ENCODE measurements around the gene COL28A1. TPM values are rescaled to one million over a fixed set of nuclear protein-coding genes. Genes with fewer than 3 reads are reported as not detected.

COL28A1 gene
- total RNA-seq, 2 donors from 2014 or later: 0.10 TPM; not detected in 1

DNA sequence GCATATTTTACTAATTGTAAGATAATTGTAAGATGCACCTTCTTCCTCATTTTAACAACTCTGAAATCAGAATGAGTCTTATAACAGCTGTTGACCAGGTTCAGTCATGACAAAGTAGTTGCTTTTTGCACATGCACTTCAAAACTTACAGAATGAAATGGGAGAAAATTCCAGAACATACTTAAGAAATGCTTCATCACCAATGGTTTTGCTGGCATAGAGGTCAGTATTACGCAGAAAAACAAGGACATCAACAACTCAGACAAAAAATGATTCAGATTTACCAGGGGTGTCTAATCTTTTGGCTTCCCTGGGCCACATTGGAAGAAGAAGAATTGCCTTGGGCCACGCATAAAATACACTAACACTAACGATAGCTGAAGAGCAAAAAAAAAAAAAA, 13.3 kb downstream of the COL28A1 start:
- H3K4me1 Mint-ChIP-seq: peaks cover 2% of the 10 kb centered on the region
- no peak for ATAC-seq
- peaks cover 3% of the 10 kb centered on the region for H3K36me3 Mint-ChIP-seq (ENCODE audit: low read depth)
- H3K27me3 Mint-ChIP-seq: peaks cover 17% of the 10 kb centered on the region
- no peaks in the 10 kb centered on the region for H3K9me3 ChIP-seq (ENCODE audit: control insufficient read depth, low read length, poor library complexity, severe bottlenecking)
- H3K4me3 Mint-ChIP-seq: no peak overlapping the region
- DNase-seq: no peak
- no peak overlapping the region for H3K27ac Mint-ChIP-seq

DNA sequence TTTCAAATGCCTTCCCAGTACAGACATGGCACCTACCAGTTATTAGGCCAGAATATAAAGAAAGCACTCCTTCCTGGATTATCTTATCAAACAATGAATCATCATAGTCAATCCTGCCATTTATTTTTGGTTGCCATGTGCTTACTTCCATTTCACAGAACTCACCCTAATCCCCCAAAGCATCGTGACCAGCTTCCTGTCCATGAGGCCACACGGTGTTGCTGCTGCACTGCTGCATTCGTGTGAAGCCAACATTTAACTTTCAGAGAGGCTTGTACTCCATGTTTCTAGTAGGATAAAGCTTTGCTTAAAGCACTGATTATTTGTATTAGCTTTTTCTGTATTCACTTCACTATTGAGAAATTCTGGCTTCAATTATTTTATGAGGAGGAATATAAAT, 14.4 kb downstream of the COL28A1 start:
- no peak overlapping the region for H3K4me3 Mint-ChIP-seq
- no peak overlapping the region for H3K27ac Mint-ChIP-seq
- H3K9me3 ChIP-seq (ENCODE audit: control insufficient read depth, low read length, poor library complexity, severe bottlenecking): no peaks in the 10 kb centered on the region
- H3K36me3 Mint-ChIP-seq (ENCODE audit: low read depth): no peaks in the 10 kb centered on the region
- no peak for DNase-seq
- peaks cover 10% of the 10 kb centered on the region for H3K27me3 Mint-ChIP-seq
- no peak for ATAC-seq
- no peaks in the 10 kb centered on the region for H3K4me1 Mint-ChIP-seq

DNA sequence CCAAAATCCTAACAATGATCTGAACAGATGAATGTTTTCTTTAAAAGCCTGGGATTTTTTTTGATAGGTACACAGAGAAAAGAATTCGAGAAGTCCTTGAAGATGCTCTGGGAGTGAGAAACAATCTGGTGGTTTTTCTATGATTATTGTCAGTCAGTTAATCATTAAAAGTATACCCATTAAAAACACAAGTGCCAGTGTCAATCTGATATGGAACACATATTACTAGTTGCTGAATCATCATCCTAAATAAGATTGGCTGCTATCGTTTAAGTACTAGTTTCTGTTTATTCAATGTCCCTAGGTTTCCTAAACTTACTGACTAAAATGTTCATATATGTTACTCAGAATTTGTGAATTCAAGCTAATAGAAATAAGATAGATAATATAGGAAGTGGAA, 16.1 kb downstream of the COL28A1 start:
- H3K9me3 ChIP-seq (ENCODE audit: control insufficient read depth, low read length, poor library complexity, severe bottlenecking): no peaks in the 10 kb centered on the region
- DNase-seq (no peak), ATAC-seq (no peak)
- no peaks in the 10 kb centered on the region for H3K36me3 Mint-ChIP-seq (ENCODE audit: low read depth)
- peaks cover 16% of the 10 kb centered on the region for H3K27me3 Mint-ChIP-seq
- no peaks in the 10 kb centered on the region for H3K4me1 Mint-ChIP-seq
- H3K27ac Mint-ChIP-seq: no peak overlapping the region
- H3K4me3 Mint-ChIP-seq: no peak overlapping the region

DNA sequence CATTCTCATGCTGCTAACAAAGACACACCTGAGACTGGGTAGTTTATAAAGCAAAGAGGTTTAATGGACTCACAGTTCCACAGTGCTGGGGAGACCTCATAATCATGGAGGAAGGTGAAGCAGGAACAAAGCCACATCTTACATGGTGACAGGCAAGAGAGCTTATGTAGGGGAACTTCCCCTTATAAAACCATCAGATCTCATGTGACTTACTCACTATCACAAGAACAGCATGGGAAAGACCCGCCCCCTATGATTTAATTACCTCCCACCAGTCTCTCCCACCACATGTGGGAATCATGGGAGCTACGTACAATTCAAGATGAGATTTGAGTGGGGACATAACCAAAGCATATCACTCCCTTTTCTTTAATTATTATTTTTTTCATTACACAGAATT, 16.6 kb downstream of the COL28A1 start:
- no peaks in the 10 kb centered on the region for H3K36me3 Mint-ChIP-seq (ENCODE audit: low read depth)
- H3K4me1 Mint-ChIP-seq: no peaks in the 10 kb centered on the region
- peaks cover 20% of the 10 kb centered on the region for H3K27me3 Mint-ChIP-seq
- DNase-seq (no peak), ATAC-seq (no peak)
- H3K27ac Mint-ChIP-seq: no peak overlapping the region
- H3K4me3 Mint-ChIP-seq: no peak overlapping the region
- no peaks in the 10 kb centered on the region for H3K9me3 ChIP-seq (ENCODE audit: control insufficient read depth, low read length, poor library complexity, severe bottlenecking)

DNA sequence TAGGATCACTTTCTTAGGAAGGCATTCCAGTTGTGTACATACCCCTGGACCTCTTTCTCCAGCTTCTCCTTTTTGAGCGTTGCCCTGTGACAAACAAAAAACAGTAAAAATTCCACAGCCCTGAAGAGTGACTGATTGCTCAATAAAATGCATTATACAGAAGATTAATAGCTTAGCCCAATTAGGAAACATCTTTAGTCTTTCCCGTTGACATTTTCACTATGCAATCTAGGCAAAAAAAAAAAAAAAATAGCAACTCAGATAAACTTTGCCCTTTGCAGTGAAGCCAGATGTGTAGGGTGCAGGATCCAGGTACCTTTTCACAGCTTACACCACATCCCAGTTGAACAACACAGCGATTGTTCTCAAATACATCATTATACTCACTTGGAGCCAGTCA, 17.9 kb downstream of the COL28A1 start:
- H3K27ac Mint-ChIP-seq: no peak overlapping the region
- H3K4me3 Mint-ChIP-seq: no peak overlapping the region
- no peaks in the 10 kb centered on the region for H3K9me3 ChIP-seq (ENCODE audit: control insufficient read depth, low read length, poor library complexity, severe bottlenecking)
- no peaks in the 10 kb centered on the region for H3K36me3 Mint-ChIP-seq (ENCODE audit: low read depth)
- ATAC-seq (no peak), DNase-seq (no peak)
- H3K4me1 Mint-ChIP-seq: no peaks in the 10 kb centered on the region
- peaks cover 20% of the 10 kb centered on the region for H3K27me3 Mint-ChIP-seq

DNA sequence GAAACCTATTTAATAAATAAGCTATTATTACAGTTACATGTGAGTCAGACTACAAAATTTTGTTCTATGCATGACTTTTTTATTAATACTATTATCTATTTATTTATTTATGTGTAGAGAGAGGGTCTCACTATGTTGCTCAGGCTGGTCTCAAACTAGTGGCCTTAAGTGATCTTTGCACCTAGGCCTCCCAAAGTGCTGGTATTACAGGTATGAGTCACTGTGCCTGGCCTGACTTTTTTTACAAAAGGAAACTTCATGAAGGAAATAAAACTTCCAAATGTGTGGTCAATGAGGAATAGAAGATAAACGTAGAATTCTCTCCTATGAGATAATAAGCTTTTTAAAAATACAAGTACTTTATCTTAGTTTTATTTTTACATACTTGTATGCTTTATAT, 19.0 kb downstream of the COL28A1 start:
- H3K36me3 Mint-ChIP-seq (ENCODE audit: low read depth): no peaks in the 10 kb centered on the region
- ATAC-seq: no peak
- peaks cover 20% of the 10 kb centered on the region for H3K27me3 Mint-ChIP-seq
- no peak for DNase-seq
- H3K9me3 ChIP-seq (ENCODE audit: control insufficient read depth, low read length, poor library complexity, severe bottlenecking): no peaks in the 10 kb centered on the region
- H3K4me1 Mint-ChIP-seq: no peaks in the 10 kb centered on the region
- no peak overlapping the region for H3K27ac Mint-ChIP-seq
- no peak overlapping the region for H3K4me3 Mint-ChIP-seq

DNA sequence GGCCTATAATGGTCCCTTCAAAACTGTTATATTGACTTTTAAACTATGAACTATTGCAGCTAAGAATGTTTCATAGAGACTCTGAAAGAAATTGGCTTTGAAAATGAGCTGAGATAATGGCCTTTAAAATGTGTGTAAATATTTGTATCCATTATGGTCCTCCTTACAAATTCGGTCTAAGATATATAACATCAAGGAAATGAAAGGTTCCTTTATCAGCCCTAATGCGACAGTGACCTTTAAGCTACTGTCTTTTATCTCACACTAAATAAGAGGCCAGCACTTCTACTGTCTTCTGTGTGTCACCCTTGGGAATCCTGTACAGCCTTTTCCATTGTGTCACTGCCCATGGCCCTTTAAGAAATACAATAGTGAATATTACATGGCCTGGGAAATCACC, 19.5 kb downstream of the COL28A1 start:
- no peak for ATAC-seq
- Mint-ChIP-seq H3K27me3 (peaks cover 26% of the 10 kb centered on the region), H3K4me3 (no peak overlapping the region), H3K27ac (no peak overlapping the region), H3K36me3 (ENCODE audit: low read depth) (no peaks in the 10 kb centered on the region), H3K4me1 (no peaks in the 10 kb centered on the region)
- no peaks in the 10 kb centered on the region for H3K9me3 ChIP-seq (ENCODE audit: control insufficient read depth, low read length, poor library complexity, severe bottlenecking)
- DNase-seq: no peak

DNA sequence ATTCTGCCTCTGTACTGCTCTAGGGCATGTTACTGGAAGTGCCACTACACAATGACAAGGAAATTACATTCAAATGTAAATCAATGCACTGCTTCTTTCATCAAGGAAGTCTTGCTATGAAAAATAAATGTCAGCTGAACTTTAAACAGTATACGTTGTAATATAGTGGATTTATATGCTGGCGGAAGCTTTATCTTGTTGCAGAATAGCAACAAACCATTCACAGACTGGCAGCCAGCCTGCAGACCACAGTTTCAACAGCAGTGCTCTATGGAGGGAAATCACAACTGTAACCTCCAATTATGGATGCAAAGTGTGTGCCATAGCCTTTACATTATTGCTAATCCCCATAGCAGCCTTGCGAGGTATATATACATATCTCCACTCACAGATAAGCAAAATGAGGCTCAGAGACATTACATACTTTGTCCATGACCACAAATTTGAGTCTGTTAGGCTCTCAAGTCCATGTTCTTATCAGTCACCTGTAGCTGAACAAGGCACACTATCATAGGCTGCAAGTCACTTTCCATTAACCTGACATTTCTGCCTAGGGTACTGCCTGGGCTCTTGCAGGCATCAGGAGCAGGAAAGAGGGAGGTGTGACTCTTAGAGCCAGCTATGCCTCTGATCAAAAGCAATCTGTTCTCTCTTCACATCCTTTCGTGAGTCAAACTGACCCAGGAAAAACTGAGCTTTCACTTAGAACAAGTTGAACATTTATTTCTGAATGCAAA, 22.6 kb downstream of the COL28A1 start:
- Mint-ChIP-seq H3K27me3 (peaks cover 26% of the 10 kb centered on the region), H3K4me1 (no peaks in the 10 kb centered on the region), H3K4me3 (no peak overlapping the region), H3K27ac (no peak overlapping the region), H3K36me3 (ENCODE audit: low read depth) (peaks cover 3% of the 10 kb centered on the region)
- DNase-seq (no peak), ATAC-seq (no peak)
- no peaks in the 10 kb centered on the region for H3K9me3 ChIP-seq (ENCODE audit: control insufficient read depth, low read length, poor library complexity, severe bottlenecking)

DNA sequence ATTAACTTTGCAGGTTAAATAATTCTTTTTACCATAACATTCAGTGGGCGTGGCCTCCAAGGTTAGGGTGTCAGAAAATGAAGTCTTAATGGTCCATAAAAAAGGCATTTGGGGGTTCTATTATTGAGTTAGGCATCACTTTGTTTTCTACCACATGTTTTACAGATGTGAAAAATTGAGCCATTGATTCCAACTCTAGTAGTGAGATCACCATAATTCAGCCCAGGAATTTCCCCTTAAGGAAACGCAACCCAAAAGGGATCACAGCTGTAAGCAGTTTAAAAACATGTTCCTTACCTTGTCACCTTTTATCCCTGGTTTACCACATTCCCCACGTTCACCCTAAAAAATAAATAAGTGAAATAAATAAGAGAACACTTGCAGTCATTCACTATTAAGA, 24.9 kb downstream of the COL28A1 start:
- Mint-ChIP-seq H3K4me1 (no peaks in the 10 kb centered on the region), H3K4me3 (no peak overlapping the region), H3K27ac (no peak overlapping the region), H3K36me3 (ENCODE audit: low read depth) (peaks cover 3% of the 10 kb centered on the region), H3K27me3 (peaks cover 30% of the 10 kb centered on the region)
- DNase-seq: no peak
- ATAC-seq: no peak
- peaks cover 3% of the 10 kb centered on the region for H3K9me3 ChIP-seq (ENCODE audit: control insufficient read depth, low read length, poor library complexity, severe bottlenecking)

DNA sequence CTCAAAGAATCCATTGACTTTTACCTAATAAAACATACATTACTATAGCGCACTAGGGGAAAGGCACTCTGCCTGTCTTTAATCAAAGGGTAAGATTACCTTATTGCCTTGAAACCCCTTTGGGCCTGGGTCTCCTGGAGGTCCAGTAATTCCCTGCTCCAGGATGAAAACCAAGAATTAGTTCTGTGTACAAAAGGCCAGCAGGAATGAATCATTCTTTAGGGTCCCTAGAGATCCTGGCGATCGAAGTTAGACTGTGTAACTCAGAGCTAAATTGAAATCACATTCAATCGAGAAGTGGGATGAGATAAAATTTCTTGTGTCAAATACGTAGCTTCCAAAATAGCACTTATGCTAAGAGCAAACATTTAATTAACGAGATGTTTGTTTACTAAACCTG, 29.8 kb downstream of the COL28A1 start:
- H3K4me3 Mint-ChIP-seq: no peak overlapping the region
- H3K27me3 Mint-ChIP-seq: peaks cover 24% of the 10 kb centered on the region
- H3K27ac Mint-ChIP-seq: no peak overlapping the region
- ATAC-seq: no peak
- no peak for DNase-seq
- H3K9me3 ChIP-seq (ENCODE audit: control insufficient read depth, low read length, poor library complexity, severe bottlenecking): peaks cover 3% of the 10 kb centered on the region
- H3K36me3 Mint-ChIP-seq (ENCODE audit: low read depth): peaks cover 3% of the 10 kb centered on the region
- no peaks in the 10 kb centered on the region for H3K4me1 Mint-ChIP-seq

DNA sequence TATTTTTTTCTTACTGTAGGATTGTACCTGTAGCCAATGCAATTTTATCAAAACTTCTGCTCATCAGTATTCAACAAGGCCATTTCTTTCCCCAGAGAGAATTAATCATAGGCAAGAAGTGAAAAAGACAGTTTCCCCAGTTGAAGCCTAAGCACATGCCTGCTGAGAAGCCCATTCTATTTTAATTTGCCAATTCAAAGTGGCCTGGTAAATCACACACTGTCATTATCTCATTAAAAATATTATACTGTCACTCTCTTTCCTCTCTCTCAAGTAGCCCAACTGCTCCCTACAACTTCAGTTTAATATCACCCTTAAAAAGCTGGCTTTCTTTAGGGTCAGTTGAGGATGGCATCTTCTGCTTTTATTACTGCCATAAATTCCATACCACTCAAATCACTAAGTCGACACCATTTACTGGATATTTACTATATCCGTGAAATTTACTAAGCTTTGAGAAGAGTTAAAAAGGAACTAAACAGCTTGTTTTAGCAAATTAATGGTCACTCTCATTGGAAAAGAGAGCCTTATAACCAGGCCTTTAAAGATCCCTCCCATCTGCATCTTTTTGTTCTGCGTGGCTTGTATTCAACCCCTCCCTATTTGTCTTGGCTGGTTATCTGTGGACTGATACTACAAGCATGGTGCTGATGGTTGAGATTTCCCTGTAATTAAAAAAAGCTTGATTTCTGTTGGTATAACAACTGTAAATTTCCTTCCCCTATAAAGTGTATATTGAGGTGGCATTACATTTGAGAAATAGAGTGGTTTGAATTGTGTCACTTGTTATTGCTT, 30.6 kb downstream of the COL28A1 start:
- Mint-ChIP-seq H3K36me3 (ENCODE audit: low read depth) (peaks cover 3% of the 10 kb centered on the region), H3K27me3 (peaks cover 20% of the 10 kb centered on the region), H3K4me3 (no peak overlapping the region), H3K27ac (no peak overlapping the region), H3K4me1 (no peaks in the 10 kb centered on the region)
- ATAC-seq (no peak), DNase-seq (no peak)
- H3K9me3 ChIP-seq (ENCODE audit: control insufficient read depth, low read length, poor library complexity, severe bottlenecking): peaks cover 3% of the 10 kb centered on the region

DNA sequence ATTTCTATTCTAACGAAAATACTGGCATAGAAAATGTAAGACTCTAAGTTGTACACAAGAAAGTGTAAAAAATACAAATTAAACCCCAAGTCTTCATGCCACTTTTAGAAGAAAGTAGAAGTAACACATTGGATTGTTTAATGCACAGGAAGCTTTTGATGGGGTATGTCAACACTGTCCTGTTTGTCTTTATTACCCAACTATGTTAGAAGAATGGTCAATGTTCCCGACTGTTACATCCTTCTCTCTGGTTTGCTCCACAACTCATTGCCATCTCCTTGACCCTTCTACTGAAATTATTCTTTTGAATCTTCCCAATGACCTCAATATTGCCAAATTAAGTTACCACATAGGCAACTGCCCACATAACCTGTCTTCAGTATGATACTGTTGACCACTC, 35.8 kb downstream of the COL28A1 start:
- ATAC-seq (no peak), DNase-seq (no peak)
- Mint-ChIP-seq H3K27me3 (peaks cover 6% of the 10 kb centered on the region), H3K36me3 (ENCODE audit: low read depth) (no peaks in the 10 kb centered on the region), H3K4me1 (no peaks in the 10 kb centered on the region), H3K4me3 (no peak overlapping the region), H3K27ac (no peak overlapping the region)
- no peaks in the 10 kb centered on the region for H3K9me3 ChIP-seq (ENCODE audit: control insufficient read depth, low read length, poor library complexity, severe bottlenecking)

DNA sequence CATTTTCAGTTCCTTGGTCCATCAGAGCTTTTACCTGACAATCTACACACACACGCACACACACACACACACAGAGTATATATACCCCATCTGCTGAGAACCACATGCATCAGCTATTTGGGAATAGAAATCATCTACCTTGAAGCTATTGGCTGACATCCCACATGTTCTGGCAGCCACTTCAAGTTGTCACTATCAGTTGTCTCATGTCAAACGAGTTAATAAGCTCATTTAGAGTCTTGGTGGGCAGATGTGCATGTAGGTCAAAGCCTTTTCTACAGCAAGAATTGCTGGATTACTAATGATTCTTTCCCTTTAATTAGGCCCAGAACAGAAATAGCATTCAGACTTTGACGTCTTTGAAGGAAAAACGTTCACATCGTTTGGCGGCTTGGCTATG, 36.8 kb downstream of the COL28A1 start:
- ATAC-seq: no peak
- Mint-ChIP-seq H3K4me3 (no peak overlapping the region), H3K27ac (no peak overlapping the region), H3K4me1 (no peaks in the 10 kb centered on the region), H3K36me3 (ENCODE audit: low read depth) (no peaks in the 10 kb centered on the region), H3K27me3 (peaks cover 5% of the 10 kb centered on the region)
- DNase-seq: no peak
- no peaks in the 10 kb centered on the region for H3K9me3 ChIP-seq (ENCODE audit: control insufficient read depth, low read length, poor library complexity, severe bottlenecking)

DNA sequence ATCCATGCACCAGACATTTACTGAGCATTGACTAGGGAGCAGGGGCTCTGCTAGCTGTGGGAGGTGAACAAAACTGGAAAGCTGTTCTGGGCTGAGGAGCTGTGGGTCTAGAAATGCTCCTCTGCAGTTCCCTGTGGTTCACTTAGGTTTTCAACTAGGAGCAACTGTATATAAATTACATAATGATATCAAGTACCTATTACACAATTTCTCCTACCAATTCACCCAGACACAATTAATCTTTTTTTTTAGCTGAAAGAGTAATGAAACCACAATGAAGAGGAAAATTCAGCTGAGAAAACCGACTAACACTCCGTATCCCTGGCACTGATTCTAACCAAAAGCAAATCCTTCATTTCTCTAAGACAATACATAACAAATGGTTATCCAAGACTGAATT, 39.4 kb downstream of the COL28A1 start:
- Mint-ChIP-seq H3K36me3 (ENCODE audit: low read depth) (no peaks in the 10 kb centered on the region), H3K4me3 (no peak overlapping the region), H3K4me1 (no peaks in the 10 kb centered on the region), H3K27me3 (no peaks in the 10 kb centered on the region), H3K27ac (no peak overlapping the region)
- DNase-seq (no peak), ATAC-seq (no peak)
- H3K9me3 ChIP-seq (ENCODE audit: control insufficient read depth, low read length, poor library complexity, severe bottlenecking): no peaks in the 10 kb centered on the region

Measured in T-helper 17 cell (primary cell).